ENCODE data around the gene ST6GAL1. TPM values are rescaled to one million over a fixed set of nuclear protein-coding genes. Genes with fewer than 3 reads are reported as not detected.

The ST6GAL1 gene
- total RNA-seq, 1 donor from 2014 or later: 156 TPM

GRCh38 chr3:187026317-187026670 is 96.0 kb downstream of the ST6GAL1 start:
- no peak for TF ChIP-seq CTCF (IDR thresholded peaks at IDR 0.05; ENCODE audit: partially characterized antibody, unreplicated experiment)
- Mint-ChIP-seq H3K4me3 (ENCODE audit: unreplicated experiment) (no peak overlapping the region), H3K9me3 (ENCODE audit: unreplicated experiment) (peaks cover 10% of the 10 kb centered on the region), H3K4me1 (ENCODE audit: low read depth, unreplicated experiment) (peaks cover 10% of the 10 kb centered on the region), H3K36me3 (ENCODE audit: unreplicated experiment) (no peaks in the 10 kb centered on the region), H3K27me3 (ENCODE audit: unreplicated experiment) (peaks cover 8% of the 10 kb centered on the region), H3K27ac (ENCODE audit: unreplicated experiment) (peak overlapping the region; percentile 36)
- no peak for DNase-seq

- Mint-ChIP-seq H3K4me3 (ENCODE audit: unreplicated experiment) (no peak overlapping the region), H3K27me3 (ENCODE audit: unreplicated experiment) (peaks cover 4% of the 10 kb centered on the region), H3K27ac (ENCODE audit: unreplicated experiment) (no peak overlapping the region), H3K4me1 (ENCODE audit: low read depth, unreplicated experiment) (peaks cover 10% of the 10 kb centered on the region), H3K36me3 (ENCODE audit: unreplicated experiment) (no peaks in the 10 kb centered on the region), H3K9me3 (ENCODE audit: unreplicated experiment) (peaks cover 8% of the 10 kb centered on the region)
- no peak for DNase-seq
- TF ChIP-seq CTCF (IDR thresholded peaks at IDR 0.05; ENCODE audit: partially characterized antibody, unreplicated experiment): no peak
These were observed 97.4 kb downstream of the ST6GAL1 start for GRCh38 chr3:187027531-187028278.

DNA sequence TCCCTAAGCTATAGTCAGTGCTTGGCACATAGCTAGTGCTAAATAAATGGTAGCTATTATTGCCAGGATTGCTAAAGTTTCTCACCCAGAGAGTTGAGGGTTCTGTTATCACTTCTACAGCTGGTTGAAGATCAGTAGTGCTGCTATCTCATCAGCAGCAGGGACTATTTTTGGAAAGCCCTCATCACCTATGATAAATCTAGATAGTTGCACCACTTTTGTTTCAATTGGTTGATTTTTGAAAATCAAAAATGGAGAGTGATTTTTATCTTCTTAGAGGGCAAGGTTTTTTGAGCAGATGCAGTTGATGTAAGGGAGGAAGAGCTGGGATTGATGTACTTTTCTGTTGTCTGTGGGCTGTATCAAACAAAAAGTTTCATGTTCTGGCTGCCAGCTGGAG is 101.6 kb downstream of the ST6GAL1 start:
- peaks cover 4% of the 10 kb centered on the region for H3K9me3 Mint-ChIP-seq (ENCODE audit: unreplicated experiment)
- no peak for TF ChIP-seq CTCF (IDR thresholded peaks at IDR 0.05; ENCODE audit: partially characterized antibody, unreplicated experiment)
- no peaks in the 10 kb centered on the region for H3K4me1 Mint-ChIP-seq (ENCODE audit: low read depth, unreplicated experiment)
- H3K27ac Mint-ChIP-seq (ENCODE audit: unreplicated experiment): no peak overlapping the region
- H3K27me3 Mint-ChIP-seq (ENCODE audit: unreplicated experiment): peaks cover 4% of the 10 kb centered on the region
- no peak overlapping the region for H3K4me3 Mint-ChIP-seq (ENCODE audit: unreplicated experiment)
- peaks cover 15% of the 10 kb centered on the region for H3K36me3 Mint-ChIP-seq (ENCODE audit: unreplicated experiment)
- no peak for DNase-seq

DNA sequence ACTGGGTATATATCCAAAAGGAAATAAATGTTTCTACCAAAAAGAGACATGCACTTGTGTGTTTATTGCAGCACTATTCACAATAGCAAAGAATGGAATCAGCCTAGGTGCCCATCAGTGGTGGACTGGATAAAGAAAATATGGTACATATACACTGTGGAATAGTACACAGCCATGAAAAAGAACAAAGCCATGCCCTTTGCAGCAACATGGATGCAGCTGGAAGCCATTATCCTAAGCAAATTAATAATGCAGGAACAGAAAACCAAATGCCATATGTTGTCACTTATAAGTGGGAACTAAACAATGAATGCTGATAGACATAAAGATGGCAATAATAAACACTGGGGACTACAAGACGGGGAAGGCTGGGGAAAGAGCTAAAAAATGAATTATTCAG is 106.1 kb downstream of the ST6GAL1 start:
- Mint-ChIP-seq H3K9me3 (ENCODE audit: unreplicated experiment) (peaks cover 2% of the 10 kb centered on the region), H3K4me1 (ENCODE audit: low read depth, unreplicated experiment) (peaks cover 3% of the 10 kb centered on the region), H3K4me3 (ENCODE audit: unreplicated experiment) (no peak overlapping the region), H3K36me3 (ENCODE audit: unreplicated experiment) (peaks cover 21% of the 10 kb centered on the region), H3K27me3 (ENCODE audit: unreplicated experiment) (no peaks in the 10 kb centered on the region), H3K27ac (ENCODE audit: unreplicated experiment) (no peak overlapping the region)
- no peak for DNase-seq
- TF ChIP-seq CTCF (IDR thresholded peaks at IDR 0.05; ENCODE audit: partially characterized antibody, unreplicated experiment): no peak

GRCh38 chr3:187039100-187039722 is 108.9 kb downstream of the ST6GAL1 start:
- peaks cover 3% of the 10 kb centered on the region for H3K4me1 Mint-ChIP-seq (ENCODE audit: low read depth, unreplicated experiment)
- H3K36me3 Mint-ChIP-seq (ENCODE audit: unreplicated experiment): peaks cover 23% of the 10 kb centered on the region
- H3K27me3 Mint-ChIP-seq (ENCODE audit: unreplicated experiment): no peaks in the 10 kb centered on the region
- H3K27ac Mint-ChIP-seq (ENCODE audit: unreplicated experiment): no peak overlapping the region
- H3K9me3 Mint-ChIP-seq (ENCODE audit: unreplicated experiment): peaks cover 2% of the 10 kb centered on the region
- TF ChIP-seq CTCF (IDR thresholded peaks at IDR 0.05; ENCODE audit: partially characterized antibody, unreplicated experiment): no peak
- H3K4me3 Mint-ChIP-seq (ENCODE audit: unreplicated experiment): no peak overlapping the region
- no peak for DNase-seq
